Activated CD4-positive, alpha-beta T cell treated with anti-CD3 and anti-CD28 coated beads, Interleukin-2, amount 10 ng/mL, durations not matched to agents 7 days and 5 days (primary cell): ENCODE data around the gene CBR3. TPM values are rescaled to one million over a fixed set of nuclear protein-coding genes. Genes with fewer than 3 reads are reported as not detected.
"Not testable (repeated sequence)": the region's sequence is repeated elsewhere in the genome, so short reads cannot be mapped to it uniquely, and the experiment has no call there.

ENCODE experiments used
- CTCF ChIA-PET: fragments of 350-600 bp; sonication (Branson Sonifier 250); formaldehyde crosslinking; loops from one replicate; lab custom pipeline; 2021; ENCODE audit warnings: antibody characterized with exemption; lab: Charles Lee
- POLR2A ChIA-PET: fragments of 350-600 bp; sonication (Branson Sonifier 250); formaldehyde crosslinking; loops from one replicate; lab custom pipeline; 2021; ENCODE audit warnings: antibody characterized with exemption; lab: Charles Lee
- DNase-seq: peaks from one replicate; pipeline ENCODE4 v3.0.0-alpha.2; 2020
- H3K27ac Mint-ChIP-seq: one replicate; pipeline ENCODE4 v1.8.0; 2021; ENCODE audit warnings: mild to moderate bottlenecking, moderate library complexity, mixed read lengths
- H3K27me3 Mint-ChIP-seq: one replicate; pipeline ENCODE4 v1.8.0; 2021; ENCODE audit warnings: mixed read lengths
- H3K36me3 Mint-ChIP-seq: one replicate; pipeline ENCODE4 v1.8.0; 2021; ENCODE audit warnings: low read depth, mixed read lengths
- H3K4me1 Mint-ChIP-seq: one replicate; pipeline ENCODE4 v1.8.0; 2021; ENCODE audit warnings: mixed read lengths
- H3K4me3 Mint-ChIP-seq: one replicate; pipeline ENCODE4 v1.8.0; 2021; ENCODE audit warnings: mild to moderate bottlenecking, moderate library complexity, mixed read lengths
- H3K9me3 Mint-ChIP-seq: one replicate; pipeline ENCODE4 v1.8.0; 2021; ENCODE audit warnings: mixed read lengths
- total RNA-seq, 2 experiments: library from RNA; stranded (reverse); gene quantifications; one replicate each; pipeline ENCODE4 v1.2.3, GENCODE V29; 2021

The CBR3 gene
- total RNA-seq: 10 to 100 TPM; 24.4 to 30.9 TPM

DNA sequence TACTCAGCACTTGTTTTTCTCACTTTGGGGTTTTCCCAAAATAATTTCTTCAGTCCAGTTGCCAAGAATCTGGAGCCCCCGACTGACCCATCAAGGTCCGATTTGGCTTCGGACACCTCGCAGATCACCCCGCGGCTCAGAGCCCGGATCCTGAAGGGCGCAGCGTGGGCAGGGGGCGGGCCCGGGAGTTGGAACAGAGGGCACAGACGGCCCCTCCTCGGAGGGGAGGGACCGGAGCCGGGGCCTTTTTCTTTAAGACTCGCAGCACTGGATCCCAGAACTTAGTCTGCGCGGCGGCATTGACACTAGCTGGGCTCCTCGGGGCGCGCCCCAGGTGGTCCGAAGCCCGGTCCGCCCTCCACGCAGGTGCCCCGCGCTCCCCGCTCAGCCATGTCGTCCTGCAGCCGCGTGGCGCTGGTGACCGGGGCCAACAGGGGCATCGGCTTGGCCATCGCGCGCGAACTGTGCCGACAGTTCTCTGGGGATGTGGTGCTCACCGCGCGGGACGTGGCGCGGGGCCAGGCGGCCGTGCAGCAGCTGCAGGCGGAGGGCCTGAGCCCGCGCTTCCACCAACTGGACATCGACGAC is at the start of gene CBR3:
CBR3 (plus strand) TSS at position 277 of the 588 bp plus-strand sequence; CDS start at position 391, 114 bp downstream.
- Mint-ChIP-seq H3K27me3 (no peaks in the 10 kb centered on the region), H3K9me3 (no peaks in the 10 kb centered on the region), H3K36me3 (peaks cover 24% of the 10 kb centered on the region), H3K27ac (peak within 1 kb of the TSS; percentile 97), H3K4me3 (peak within 1 kb of the TSS; percentile 88), H3K4me1 (peaks cover 43% of the 10 kb centered on the region)
- ChIA-PET POLR2A (interaction anchor here (1.4 kb wide), 1 partner anchor 163 kb away, joined by 5 read pairs; no protein-coding TSS in a partner anchor), CTCF (no interaction called here)
- peak; percentile 64 for DNase-seq

GRCh38 chr21:36087362-36088138 is 47.3 kb upstream of the CBR3 start:
- ChIA-PET CTCF (interaction anchor here (1.2 to 1.5 kb wide), 4 partner anchors 9 to 28 kb away, joined by 3 to 4 read pairs (median 3); partner anchors contain the start of genes CBR1 and SETD4), POLR2A (no interaction called here)
- Mint-ChIP-seq H3K4me1 (peaks cover 10% of the 10 kb centered on the region), H3K36me3 (no peaks in the 10 kb centered on the region), H3K9me3 (no peaks in the 10 kb centered on the region), H3K27me3 (no peaks in the 10 kb centered on the region), H3K27ac (no peak overlapping the region), H3K4me3 (no peak overlapping the region)
- no peak for DNase-seq

DNA sequence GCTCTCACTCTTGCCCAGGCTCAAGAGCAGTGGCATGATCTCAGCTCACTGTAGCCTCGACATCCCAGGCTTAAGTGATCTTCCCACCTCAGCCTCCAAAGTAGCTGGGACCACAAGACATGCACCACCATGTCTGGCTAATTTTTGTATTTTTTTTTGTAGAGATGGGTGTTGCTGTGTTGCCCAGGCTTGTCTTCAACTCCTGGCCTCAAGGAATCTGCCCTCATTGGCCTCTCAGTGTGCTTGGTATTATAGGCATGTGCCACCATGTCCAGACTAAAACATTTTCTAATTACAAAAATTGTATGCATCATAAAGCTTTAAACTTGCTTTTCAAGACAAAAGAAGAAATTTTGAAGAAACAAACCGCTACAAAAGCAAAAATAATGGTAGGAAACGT is 44.9 kb upstream of the CBR3 start:
- Mint-ChIP-seq H3K27ac (no peak overlapping the region), H3K9me3 (peaks cover 13% of the 10 kb centered on the region), H3K4me1 (peaks cover 10% of the 10 kb centered on the region), H3K27me3 (peaks cover 5% of the 10 kb centered on the region), H3K4me3 (no peak overlapping the region), H3K36me3 (peaks cover 7% of the 10 kb centered on the region)
- ChIA-PET POLR2A (no interaction called here), CTCF (no interaction called here)
- DNase-seq: no peak

DNA sequence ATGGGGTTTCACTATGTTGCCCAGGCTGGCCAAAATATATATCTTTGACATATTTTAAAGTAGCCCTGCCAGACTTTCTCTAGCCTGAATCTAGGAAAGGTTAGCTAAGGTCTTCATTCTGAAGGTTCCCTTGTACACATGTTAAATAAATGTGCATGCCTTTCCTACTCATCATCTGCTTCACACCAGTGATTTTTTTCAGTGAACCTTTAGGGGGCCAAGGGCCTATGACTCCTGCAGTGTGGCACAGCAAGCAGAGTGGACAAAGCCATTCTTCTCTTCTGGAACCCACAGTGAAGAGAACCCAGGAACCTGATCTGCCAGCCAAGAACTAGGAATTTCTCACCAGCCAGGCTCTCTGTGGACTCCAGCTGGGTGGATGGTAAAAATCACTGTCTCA is 42.2 kb upstream of the CBR3 start:
- DNase-seq: no peak
- Mint-ChIP-seq H3K4me1 (no peaks in the 10 kb centered on the region), H3K9me3 (peaks cover 15% of the 10 kb centered on the region), H3K4me3 (no peak overlapping the region), H3K27ac (no peak overlapping the region), H3K27me3 (peaks cover 7% of the 10 kb centered on the region), H3K36me3 (peaks cover 9% of the 10 kb centered on the region)
- ChIA-PET POLR2A (no interaction called here), CTCF (interaction anchor here (0.5 kb wide), 1 partner anchor 1478 kb away, joined by 3 read pairs; the partner anchor contains the start of gene RCAN1)

DNA sequence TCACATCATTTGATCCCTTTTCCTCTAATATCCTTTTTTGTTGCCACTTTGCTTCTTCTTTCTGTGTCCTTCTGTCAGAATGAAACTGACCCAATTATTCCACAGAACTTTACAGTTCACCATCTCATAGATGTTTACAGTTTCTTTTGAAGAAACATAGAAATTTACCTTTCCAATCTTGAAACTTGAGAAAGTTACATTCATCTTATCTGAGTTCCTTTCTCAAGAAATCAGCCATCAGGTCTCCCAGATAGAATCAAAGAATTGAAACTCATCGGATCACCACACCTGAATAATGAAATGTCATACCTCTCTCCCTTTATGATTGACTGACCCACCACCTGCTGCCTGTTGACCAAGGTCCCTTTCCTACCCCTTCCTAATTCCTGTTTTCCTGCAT is 41.4 kb upstream of the CBR3 start:
- ChIA-PET CTCF (no interaction called here), POLR2A (no interaction called here)
- peaks cover 15% of the 10 kb centered on the region for H3K9me3 Mint-ChIP-seq
- H3K4me1 Mint-ChIP-seq: no peaks in the 10 kb centered on the region
- peaks cover 9% of the 10 kb centered on the region for H3K36me3 Mint-ChIP-seq
- H3K27ac Mint-ChIP-seq: no peak overlapping the region
- no peak overlapping the region for H3K4me3 Mint-ChIP-seq
- peaks cover 7% of the 10 kb centered on the region for H3K27me3 Mint-ChIP-seq
- DNase-seq: no peak

- Mint-ChIP-seq H3K9me3 (peaks cover 15% of the 10 kb centered on the region), H3K4me3 (no peak overlapping the region), H3K27ac (no peak overlapping the region), H3K36me3 (peaks cover 9% of the 10 kb centered on the region), H3K27me3 (peaks cover 7% of the 10 kb centered on the region), H3K4me1 (no peaks in the 10 kb centered on the region)
- no peak for DNase-seq
- ChIA-PET CTCF (interaction anchor here (0.6 to 1.6 kb wide), 4 partner anchors 9 to 277 kb away, joined by 3 to 5 read pairs (median 4); no protein-coding TSS in a partner anchor), POLR2A (no interaction called here)
These were observed 38.2 kb upstream of the CBR3 start for GRCh38 chr21:36096398-36097290.

DNA sequence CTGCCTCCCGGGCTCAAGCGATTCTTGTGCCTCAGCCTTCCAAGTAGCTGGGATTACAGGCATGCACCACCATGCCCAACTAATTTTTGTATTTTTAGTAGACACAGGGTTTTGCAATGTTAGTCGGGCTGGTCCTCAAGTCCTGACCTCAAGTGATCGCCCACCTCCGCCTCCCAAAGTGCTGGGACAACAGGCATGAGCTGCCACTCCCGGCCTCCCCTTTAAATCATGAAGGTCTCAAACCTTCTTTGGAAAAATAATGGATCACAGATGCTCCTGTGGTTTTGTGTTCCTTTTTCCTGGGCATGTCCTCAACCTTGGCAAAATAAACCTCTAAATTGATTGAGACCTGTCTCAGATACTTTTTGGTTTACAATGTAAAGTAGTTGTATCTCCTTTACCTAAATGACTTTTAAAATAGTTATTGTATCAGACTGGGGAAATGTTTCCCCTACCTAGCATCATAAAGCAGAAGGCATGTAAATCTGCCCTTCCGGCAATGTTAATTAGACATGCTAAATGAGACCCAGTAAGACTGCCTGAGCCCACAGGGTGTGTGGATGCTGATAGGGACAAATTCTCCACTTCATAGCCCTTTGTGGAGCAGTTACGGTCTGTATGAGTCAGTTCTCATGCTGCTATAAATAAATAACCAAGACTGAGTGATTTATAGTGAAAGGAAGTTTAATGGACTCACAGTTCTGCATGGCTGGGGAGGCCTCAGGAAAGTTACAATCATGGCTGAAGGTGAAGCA is 37.3 kb upstream of the CBR3 start:
- CTCF ChIA-PET: interaction anchor here (0.7 to 1.6 kb wide), 2 partner anchors 10 to 20 kb away, joined by 3 to 4 read pairs; no protein-coding TSS in a partner anchor
- Mint-ChIP-seq H3K4me3 (no peak overlapping the region), H3K9me3 (peaks cover 15% of the 10 kb centered on the region), H3K27ac (no peak overlapping the region), H3K4me1 (no peaks in the 10 kb centered on the region), H3K27me3 (peaks cover 9% of the 10 kb centered on the region), H3K36me3 (peaks cover 9% of the 10 kb centered on the region)
- DNase-seq: no peak
- POLR2A ChIA-PET: no interaction called here

GRCh38 chr21:36098182-36098532 is 36.7 kb upstream of the CBR3 start:
- no peaks in the 10 kb centered on the region for H3K4me1 Mint-ChIP-seq
- H3K27me3 Mint-ChIP-seq: peaks cover 9% of the 10 kb centered on the region
- peaks cover 9% of the 10 kb centered on the region for H3K36me3 Mint-ChIP-seq
- DNase-seq: no peak
- H3K4me3 Mint-ChIP-seq: no peak overlapping the region
- ChIA-PET POLR2A (no interaction called here), CTCF (no interaction called here)
- H3K9me3 Mint-ChIP-seq: peaks cover 11% of the 10 kb centered on the region
- H3K27ac Mint-ChIP-seq: no peak overlapping the region

- no peak overlapping the region for H3K27ac Mint-ChIP-seq
- peaks cover 5% of the 10 kb centered on the region for H3K9me3 Mint-ChIP-seq
- ChIA-PET CTCF (no interaction called here), POLR2A (no interaction called here)
- no peaks in the 10 kb centered on the region for H3K4me1 Mint-ChIP-seq
- H3K4me3 Mint-ChIP-seq: no peak overlapping the region
- no peak for DNase-seq
- peaks cover 2% of the 10 kb centered on the region for H3K36me3 Mint-ChIP-seq
- peaks cover 9% of the 10 kb centered on the region for H3K27me3 Mint-ChIP-seq
These were observed 35.9 kb upstream of the CBR3 start for GRCh38 chr21:36099000-36099399.

- H3K36me3 Mint-ChIP-seq, POLR2A ChIA-PET, H3K4me3 Mint-ChIP-seq, DNase-seq, H3K9me3 Mint-ChIP-seq, H3K27ac Mint-ChIP-seq, H3K4me1 Mint-ChIP-seq: not testable (repeated sequence)
- peaks cover 15% of the 10 kb centered on the region for H3K27me3 Mint-ChIP-seq
- CTCF ChIA-PET: interaction anchor here (0.6 kb wide), 1 partner anchor 25 kb away, joined by 3 read pairs; no protein-coding TSS in a partner anchor
These were observed 35.1 kb upstream of the CBR3 start for GRCh38 chr21:36099695-36100211.

GRCh38 chr21:36100971-36101641 is 33.8 kb upstream of the CBR3 start:
- peaks cover 26% of the 10 kb centered on the region for H3K27me3 Mint-ChIP-seq
- peaks cover 3% of the 10 kb centered on the region for H3K9me3 Mint-ChIP-seq
- DNase-seq: no peak
- CTCF ChIA-PET: interaction anchor here (1.3 to 1.4 kb wide), 2 partner anchors 11 to 1355 kb away, joined by 3 read pairs; no protein-coding TSS in a partner anchor
- no peak overlapping the region for H3K4me3 Mint-ChIP-seq
- no peak overlapping the region for H3K27ac Mint-ChIP-seq
- peaks cover 10% of the 10 kb centered on the region for H3K4me1 Mint-ChIP-seq
- H3K36me3 Mint-ChIP-seq: peaks cover 4% of the 10 kb centered on the region
- POLR2A ChIA-PET: no interaction called here
